ENCODE results near the gene ZMYND15. TPM values are rescaled to one million over a fixed set of nuclear protein-coding genes. Genes with fewer than 3 reads are reported as not detected.

Gene ZMYND15
- total RNA-seq, 1 experiment from 2014 or later, result 2.8 TPM

DNA sequence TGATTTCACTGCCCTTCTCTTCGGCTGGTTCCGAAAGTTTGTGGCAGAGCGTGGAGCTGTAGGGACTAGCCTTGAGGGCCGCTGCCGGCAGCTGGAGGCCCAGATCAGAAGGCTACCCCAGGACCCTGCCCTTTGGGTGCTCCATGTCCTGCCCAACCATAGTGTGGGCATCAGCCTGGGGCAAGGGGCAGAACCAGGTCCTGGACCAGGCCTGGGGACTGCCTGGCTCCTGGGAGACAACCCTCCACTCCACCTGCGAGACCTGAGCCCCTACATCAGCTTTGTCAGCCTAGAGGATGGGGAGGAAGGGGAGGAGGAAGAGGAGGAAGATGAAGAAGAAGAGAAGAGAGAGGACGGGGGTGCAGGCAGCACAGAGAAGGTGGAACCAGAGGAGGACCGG is 951 bp downstream of the ZMYND15 start:
- DNase-seq (ENCODE audit: low read depth, low spot score) (no peak), ATAC-seq (no peak)
- no peaks in the 10 kb centered on the region for H3K9me3 ChIP-seq (ENCODE audit: control insufficient read depth in 1 of 2, insufficient read depth in 1 of 2, low read depth in 1 of 2, low read length in 2 of 2)
- H3K9ac ChIP-seq (ENCODE audit: low read length), result no peak overlapping the region; the same call in 1 of the 2 replicates
- intact Hi-C loops (cut with micrococcal nuclease), result no loop called here
- ChIA-PET RAD21 (ENCODE audit: low non-redundant PET in 1 of 2, low total read pairs in 2 of 2, uncharacterized antibody in 2 of 2, unreplicated experiment in 2 of 2) (no interaction called here), POLR2A (no interaction called here), CTCF (no interaction called here)
- H3K4me3 ChIP-seq (replicated peaks in 1 of 2; ENCODE audit: low read depth in 1 of 2, low read length in 2 of 2), result peak overlapping the region in 1 of 2 experiments; percentile 73; a peak in 1 of 4 replicates
- no peak overlapping the region for H3K27ac ChIP-seq (ENCODE audit: low read depth, low read length)
- BruUV-seq (replicated peaks), result no TSS peak
- no peaks in the 10 kb centered on the region for H3K27me3 ChIP-seq (ENCODE audit: insufficient read depth, low read length)
- no peaks in the 10 kb centered on the region for H3K36me3 ChIP-seq (ENCODE audit: control insufficient read depth in 1 of 2, insufficient read depth in 2 of 2, low read length in 2 of 2)
- TF ChIP-seq, protein P1, sequence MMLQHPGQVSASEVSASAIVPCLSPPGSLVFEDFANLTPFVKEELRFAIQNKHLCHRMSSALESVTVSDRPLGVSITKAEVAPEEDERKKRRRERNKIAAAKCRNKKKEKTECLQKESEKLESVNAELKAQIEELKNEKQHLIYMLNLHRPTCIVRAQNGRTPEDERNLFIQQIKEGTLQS (IDR thresholded peaks at IDR 0.05), result no peak
- TF ChIP-seq YY1 (IDR thresholded peaks at IDR 0.05; ENCODE audit: extremely low read depth, insufficient replicate concordance, low read depth, low read length), result no peak
- no peak for TF ChIP-seq TCF7L2 (IDR thresholded peaks at IDR 0.05; ENCODE audit: borderline replicate concordance, extremely low read depth, insufficient read depth, insufficient read length)
- TF ChIP-seq ZNF274 (IDR thresholded peaks at IDR 0.05; ENCODE audit: low read depth, low read length), result no peak
- TF ChIP-seq SP1 (IDR thresholded peaks at IDR 0.05; ENCODE audit: low read depth), result no peak
- TF ChIP-seq EZH2 (IDR thresholded peaks at IDR 0.05), result no peak
- TF ChIP-seq, protein P2, sequence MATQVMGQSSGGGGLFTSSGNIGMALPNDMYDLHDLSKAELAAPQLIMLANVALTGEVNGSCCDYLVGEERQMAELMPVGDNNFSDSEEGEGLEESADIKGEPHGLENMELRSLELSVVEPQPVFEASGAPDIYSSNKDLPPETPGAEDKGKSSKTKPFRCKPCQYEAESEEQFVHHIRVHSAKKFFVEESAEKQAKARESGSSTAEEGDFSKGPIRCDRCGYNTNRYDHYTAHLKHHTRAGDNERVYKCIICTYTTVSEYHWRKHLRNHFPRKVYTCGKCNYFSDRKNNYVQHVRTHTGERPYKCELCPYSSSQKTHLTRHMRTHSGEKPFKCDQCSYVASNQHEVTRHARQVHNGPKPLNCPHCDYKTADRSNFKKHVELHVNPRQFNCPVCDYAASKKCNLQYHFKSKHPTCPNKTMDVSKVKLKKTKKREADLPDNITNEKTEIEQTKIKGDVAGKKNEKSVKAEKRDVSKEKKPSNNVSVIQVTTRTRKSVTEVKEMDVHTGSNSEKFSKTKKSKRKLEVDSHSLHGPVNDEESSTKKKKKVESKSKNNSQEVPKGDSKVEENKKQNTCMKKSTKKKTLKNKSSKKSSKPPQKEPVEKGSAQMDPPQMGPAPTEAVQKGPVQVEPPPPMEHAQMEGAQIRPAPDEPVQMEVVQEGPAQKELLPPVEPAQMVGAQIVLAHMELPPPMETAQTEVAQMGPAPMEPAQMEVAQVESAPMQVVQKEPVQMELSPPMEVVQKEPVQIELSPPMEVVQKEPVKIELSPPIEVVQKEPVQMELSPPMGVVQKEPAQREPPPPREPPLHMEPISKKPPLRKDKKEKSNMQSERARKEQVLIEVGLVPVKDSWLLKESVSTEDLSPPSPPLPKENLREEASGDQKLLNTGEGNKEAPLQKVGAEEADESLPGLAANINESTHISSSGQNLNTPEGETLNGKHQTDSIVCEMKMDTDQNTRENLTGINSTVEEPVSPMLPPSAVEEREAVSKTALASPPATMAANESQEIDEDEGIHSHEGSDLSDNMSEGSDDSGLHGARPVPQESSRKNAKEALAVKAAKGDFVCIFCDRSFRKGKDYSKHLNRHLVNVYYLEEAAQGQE (IDR thresholded peaks at IDR 0.05; ENCODE audit: low read depth), result no peak
- no peak for TF ChIP-seq POLR2A (IDR thresholded peaks at IDR 0.05; ENCODE audit: borderline replicate concordance, extremely low read depth, insufficient read depth, insufficient read length)
- TF ChIP-seq CEBPB (IDR thresholded peaks at IDR 0.05; ENCODE audit: low read depth), result no peak
- no peak for TF ChIP-seq RAD21 (IDR thresholded peaks at IDR 0.05; ENCODE audit: low read depth)
- H3K79me2 ChIP-seq (ENCODE audit: insufficient read depth, low read length), result no peaks in the 10 kb centered on the region; the same call in 1 of the 2 replicates
- H4K20me1 ChIP-seq (ENCODE audit: insufficient read depth), result no peaks in the 10 kb centered on the region
- H3K9me2 ChIP-seq (ENCODE audit: insufficient read depth), result no peaks in the 10 kb centered on the region
- H3K4me2 ChIP-seq (ENCODE audit: low read length), result peak overlapping the region; percentile 99
- H2AFZ ChIP-seq (ENCODE audit: low read depth, low read length, poor library complexity, severe bottlenecking), result no peak overlapping the region
- peaks cover 11 to 25% of the 10 kb centered on the region in 2 experiments for H3K4me1 ChIP-seq (ENCODE audit: control insufficient read depth in 1 of 2, insufficient read depth in 2 of 2, low read length in 2 of 2)
